Measurements from ENCODE around the gene LILRA2.

Gene LILRA2

GRCh38 chr19:54530866-54531265, 42.7 kb upstream of the LILRA2 start:
- Histone ChIP-seq H2AFZ (ENCODE audit: low read depth, low read length) (no peak overlapping the region), H3K79me2 (ENCODE audit: insufficient read depth, low read length) (no peaks in the 10 kb centered on the region), H3K36me3 (ENCODE audit: insufficient read depth, low read length) (no peaks in the 10 kb centered on the region), H3K9ac (ENCODE audit: low read depth, low read length) (no peak overlapping the region), H3K27me3 (ENCODE audit: insufficient read depth, low read length, poor library complexity) (peaks cover 11% of the 10 kb centered on the region), H3K27ac (ENCODE audit: low read length) (no peak overlapping the region), H4K20me1 (ENCODE audit: insufficient read depth, low read length) (no peaks in the 10 kb centered on the region), H3K4me3 (ENCODE audit: low read depth in 1 of 2, low read length in 2 of 2) (no peak overlapping the region), H3K9me3 (ENCODE audit: insufficient read depth, low read length, severe bottlenecking) (no peaks in the 10 kb centered on the region), H3K4me2 (ENCODE audit: insufficient read depth, low read length) (no peak overlapping the region), H3K4me1 (ENCODE audit: insufficient read depth, low read length) (no peaks in the 10 kb centered on the region)
- TF ChIP-seq EZH2 (IDR thresholded peaks at IDR 0.05; ENCODE audit: borderline replicate concordance, low read depth, low read length, severe bottlenecking): no peak
- DNase-seq (no peak), ATAC-seq (ENCODE audit: insufficient read depth, low read depth) (no peak)

GRCh38 chr19:54532528-54532927, 41.1 kb upstream of the LILRA2 start:
- ATAC-seq (ENCODE audit: insufficient read depth, low read depth) (no peak), DNase-seq (no peak)
- Histone ChIP-seq H3K4me3 (ENCODE audit: low read depth in 1 of 2, low read length in 2 of 2) (no peak overlapping the region), H3K4me2 (ENCODE audit: insufficient read depth, low read length) (no peak overlapping the region), H2AFZ (ENCODE audit: low read depth, low read length) (no peak overlapping the region), H3K27ac (ENCODE audit: low read length) (no peak overlapping the region), H3K9ac (ENCODE audit: low read depth, low read length) (no peak overlapping the region), H3K9me3 (ENCODE audit: insufficient read depth, low read length, severe bottlenecking) (no peaks in the 10 kb centered on the region), H3K36me3 (ENCODE audit: insufficient read depth, low read length) (no peaks in the 10 kb centered on the region), H4K20me1 (ENCODE audit: insufficient read depth, low read length) (no peaks in the 10 kb centered on the region; the same call in 1 of the 2 replicates), H3K4me1 (ENCODE audit: insufficient read depth, low read length) (no peaks in the 10 kb centered on the region), H3K27me3 (ENCODE audit: insufficient read depth, low read length, poor library complexity) (peaks cover 23% of the 10 kb centered on the region), H3K79me2 (ENCODE audit: insufficient read depth, low read length) (no peaks in the 10 kb centered on the region)
- TF ChIP-seq CTCF (IDR thresholded peaks at IDR 0.05; ENCODE audit: borderline replicate concordance, extremely low read depth, low read length, poor library complexity, severe bottlenecking) (no peak), EZH2 (IDR thresholded peaks at IDR 0.05; ENCODE audit: borderline replicate concordance, low read depth, low read length, severe bottlenecking) (no peak)

- H3K36me3 ChIP-seq (ENCODE audit: insufficient read depth, low read length): no peaks in the 10 kb centered on the region
- no peak overlapping the region for H3K9ac ChIP-seq (ENCODE audit: low read depth, low read length)
- no peaks in the 10 kb centered on the region for H3K4me1 ChIP-seq (ENCODE audit: insufficient read depth, low read length)
- H3K27ac ChIP-seq (ENCODE audit: low read length): no peak overlapping the region
- H3K27me3 ChIP-seq (ENCODE audit: insufficient read depth, low read length, poor library complexity): peaks cover 23% of the 10 kb centered on the region
- no peaks in the 10 kb centered on the region for H3K9me3 ChIP-seq (ENCODE audit: insufficient read depth, low read length, severe bottlenecking)
- TF ChIP-seq CTCF (IDR thresholded peaks at IDR 0.05; ENCODE audit: borderline replicate concordance, extremely low read depth, low read length, poor library complexity, severe bottlenecking): no peak
- TF ChIP-seq EZH2 (IDR thresholded peaks at IDR 0.05; ENCODE audit: borderline replicate concordance, low read depth, low read length, severe bottlenecking): no peak
- no peaks in the 10 kb centered on the region for H3K79me2 ChIP-seq (ENCODE audit: insufficient read depth, low read length)
- no peak overlapping the region for H3K4me3 ChIP-seq (ENCODE audit: low read depth in 1 of 2, low read length in 2 of 2)
- ATAC-seq (ENCODE audit: insufficient read depth, low read depth): no peak
- H4K20me1 ChIP-seq (ENCODE audit: insufficient read depth, low read length): no peaks in the 10 kb centered on the region; the same call in 1 of the 2 replicates
- H2AFZ ChIP-seq (ENCODE audit: low read depth, low read length): no peak overlapping the region
- no peak for DNase-seq
- no peak overlapping the region for H3K4me2 ChIP-seq (ENCODE audit: insufficient read depth, low read length)
Observed at GRCh38 chr19:54533476-54533875, 40.1 kb upstream of the LILRA2 start.

- H2AFZ ChIP-seq (ENCODE audit: low read depth, low read length): no peak overlapping the region
- ATAC-seq (ENCODE audit: insufficient read depth, low read depth) (no peak), DNase-seq (no peak)
- H3K4me2 ChIP-seq (ENCODE audit: insufficient read depth, low read length): no peak overlapping the region
- no peaks in the 10 kb centered on the region for H3K4me1 ChIP-seq (ENCODE audit: insufficient read depth, low read length)
- no peaks in the 10 kb centered on the region for H3K79me2 ChIP-seq (ENCODE audit: insufficient read depth, low read length)
- H3K9me3 ChIP-seq (ENCODE audit: insufficient read depth, low read length, severe bottlenecking): no peaks in the 10 kb centered on the region
- H3K36me3 ChIP-seq (ENCODE audit: insufficient read depth, low read length): no peaks in the 10 kb centered on the region
- no peaks in the 10 kb centered on the region; the same call in 1 of the 2 replicates for H4K20me1 ChIP-seq (ENCODE audit: insufficient read depth, low read length)
- H3K27me3 ChIP-seq (ENCODE audit: insufficient read depth, low read length, poor library complexity): peaks cover 23% of the 10 kb centered on the region
- H3K27ac ChIP-seq (ENCODE audit: low read length): no peak overlapping the region
- H3K9ac ChIP-seq (ENCODE audit: low read depth, low read length): no peak overlapping the region
- H3K4me3 ChIP-seq (ENCODE audit: low read depth in 1 of 2, low read length in 2 of 2): no peak overlapping the region
- TF ChIP-seq EZH2 (IDR thresholded peaks at IDR 0.05; ENCODE audit: borderline replicate concordance, low read depth, low read length, severe bottlenecking) (no peak), CTCF (IDR thresholded peaks at IDR 0.05; ENCODE audit: borderline replicate concordance, extremely low read depth, low read length, poor library complexity, severe bottlenecking) (no peak)
Observed at GRCh38 chr19:54534156-54534555, 39.4 kb upstream of the LILRA2 start.

Measured in DND-41 (cell line).